Measurements from ENCODE around the gene COMMD9. TPM values are rescaled to one million over a fixed set of nuclear protein-coding genes. Genes with fewer than 3 reads are reported as not detected.
A peak's percentile ranks its signal among the peaks of the same experiment; 100 is the strongest.

The COMMD9 gene
- total and polyA plus RNA-seq, 2 of the 4 experiments (the other 2 are of a cell fraction) = 50.7 to 58.3 TPM

DNA sequence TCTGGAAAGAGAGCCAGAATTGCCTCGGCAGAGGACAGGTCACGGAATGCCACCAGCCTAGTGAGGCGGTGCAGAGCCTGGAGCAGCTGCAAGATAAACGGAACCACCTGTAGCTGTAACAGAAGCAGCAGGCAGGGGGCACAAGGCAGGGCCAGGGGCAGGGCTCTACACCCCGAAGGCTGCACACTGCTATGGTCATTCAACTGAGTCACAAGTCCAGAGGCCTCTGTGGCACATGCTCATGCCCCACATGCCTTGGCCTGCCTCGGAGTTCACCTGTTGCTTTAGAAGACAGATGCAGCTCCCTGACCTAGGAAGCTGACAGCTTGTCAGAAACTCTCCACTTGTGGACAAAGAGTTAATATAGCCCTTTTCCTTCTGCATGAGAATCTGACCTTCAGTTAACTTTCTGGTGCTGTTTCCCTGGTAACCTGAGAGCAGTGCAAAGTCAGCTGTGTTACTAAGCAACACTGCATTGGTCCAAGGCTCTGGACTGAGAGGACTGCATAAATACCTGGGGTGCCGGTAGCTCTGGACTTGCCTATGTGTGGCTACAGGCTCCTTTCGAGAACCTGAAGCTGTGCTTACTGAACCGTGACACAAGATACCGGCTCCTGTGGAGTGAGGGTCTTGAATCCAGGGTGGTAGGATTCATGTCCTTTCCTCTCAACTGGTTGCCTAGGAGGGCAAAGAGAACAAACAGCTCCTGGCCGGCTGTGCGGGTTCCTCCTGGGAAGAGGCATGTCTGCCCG lies 10.5 kb downstream of the COMMD9 start:
- CTCF ChIA-PET = interaction anchor here (1.2 kb wide), 1 partner anchor 200 kb away, joined by 5 read pairs; no protein-coding TSS in a partner anchor
- H3K4me1 ChIP-seq (ENCODE audit: control insufficient read depth, insufficient read depth, low read length) = no peaks in the 10 kb centered on the region
- ATAC-seq (ENCODE audit: low read depth) = peak; percentile 75

More for the DNA sequence above, 10.5 kb downstream of the COMMD9 start:
- no peak overlapping the region for H2BK5ac ChIP-seq (ENCODE audit: low read depth, low read length, poor library complexity, severe bottlenecking)
- no peak overlapping the region for H2AK5ac ChIP-seq (ENCODE audit: low read depth, low read length)
- H3K79me1 ChIP-seq (ENCODE audit: low read depth in 1 of 2, low read length in 2 of 2) = peaks cover 10 to 20% of the 10 kb centered on the region in 2 experiments; a peak in 3 of 4 replicates
- H3K14ac ChIP-seq (replicated peaks; ENCODE audit: low read depth, low read length) = no peak overlapping the region
- no peak overlapping the region for H3K9ac ChIP-seq (ENCODE audit: low read depth, low read length)
- no peak overlapping the region for H3K18ac ChIP-seq (ENCODE audit: low read depth, low read length)
- H3K27me3 ChIP-seq (ENCODE audit: control insufficient read depth, insufficient read depth, low read length) = no peaks in the 10 kb centered on the region
- no peak overlapping the region for H2AK9ac ChIP-seq (replicated peaks; ENCODE audit: low read depth, low read length, poor library complexity)
- no peak for TF ChIP-seq MAFK (IDR thresholded peaks at IDR 0.05; ENCODE audit: low read depth, low read length)
- no peak for TF ChIP-seq NFE2L2 (IDR thresholded peaks at IDR 0.05; ENCODE audit: low read depth, low read length)
- TF ChIP-seq FOS (IDR thresholded peaks at IDR 0.05; ENCODE audit: low read depth, low read length) = no peak
- no peak for TF ChIP-seq RCOR1 (IDR thresholded peaks at IDR 0.05; ENCODE audit: insufficient replicate concordance, low read length)
- no peak for TF ChIP-seq SMC3 (IDR thresholded peaks at IDR 0.05; ENCODE audit: low read depth, low read length)
- H4K20me1 ChIP-seq (ENCODE audit: insufficient read depth, low read length) = no peaks in the 10 kb centered on the region; the same call in 1 of the 2 replicates
- H2BK120ac ChIP-seq (ENCODE audit: low read depth, low read length) = no peak overlapping the region
- no peak overlapping the region for H4K5ac ChIP-seq (ENCODE audit: low read depth, low read length)
- DNase-seq = peak; percentile 47
- no peak overlapping the region for H4K8ac ChIP-seq (ENCODE audit: low read depth in 2 of 2, low read length in 2 of 2)
- BruUV-seq (replicated peaks) = no TSS peak
- no peak overlapping the region for H3K27ac ChIP-seq (ENCODE audit: insufficient read depth, low read length)
- H2BK15ac ChIP-seq (ENCODE audit: low read depth, low read length) = no peak overlapping the region
- dilution Hi-C loops (cut with HindIII; ENCODE audit: low sequenced_read_pairs, unreplicated experiment) (no loop called here), in situ Hi-C loops (cut with MboI; ENCODE audit: low sequenced_read_pairs) (no loop called here), intact Hi-C loops (cut with micrococcal nuclease) (no loop called here)
- no peak overlapping the region for H2BK20ac ChIP-seq (ENCODE audit: low read depth, low read length)
- WGBS, 2 experiments (ENCODE audit: extremely low coverage in 2 of 2, insufficient read length in 1 of 2) = 77% methylated on average over 6 of the region's 13 CpGs; no CpG with 5 or more reads in 1 of the 2 experiments
- POLR2A ChIA-PET (ENCODE audit: unreplicated experiment) = no interaction called here
- H3K4me2 ChIP-seq (ENCODE audit: low read depth, low read length) = no peak overlapping the region
- peaks cover 5% of the 10 kb centered on the region; the same call in 1 of the 2 replicates for H3K9me1 ChIP-seq (ENCODE audit: insufficient read depth, low read length)
- H3K9me3 ChIP-seq (ENCODE audit: control insufficient read depth, insufficient read depth, low read length) = no peaks in the 10 kb centered on the region
- H3K4ac ChIP-seq (ENCODE audit: low read depth, low read length) = no peak overlapping the region
- no peak overlapping the region for H4K91ac ChIP-seq (ENCODE audit: insufficient read depth, low read depth, low read length)
- H3K56ac ChIP-seq (ENCODE audit: extremely low read depth, insufficient read depth, low read length) = no peak overlapping the region
- H2AFZ ChIP-seq (replicated peaks; ENCODE audit: low read length, poor library complexity) = no peak overlapping the region
- no peak overlapping the region for H3K23ac ChIP-seq (ENCODE audit: low read depth, low read length)
- no peak overlapping the region for H3K4me3 ChIP-seq (ENCODE audit: insufficient read depth, low read depth, low read length)
- peaks cover 15% of the 10 kb centered on the region; the same call in 1 of the 2 replicates for H3K36me3 ChIP-seq (ENCODE audit: control insufficient read depth, insufficient read depth, low read length)
